Measurements from ENCODE around the gene CTPS1.
A peak's percentile ranks its signal among the peaks of the same experiment; 100 is the strongest.

The CTPS1 gene

GRCh38 chr1:40979241-40980067, at the start of gene CTPS1:
CTPS1 (plus strand) TSS chr1:40979696; CDS start chr1:40983291, 3,595 bp downstream.
- peak; percentile 95 for DNase-seq (ENCODE audit: extremely low read depth, insufficient read length)
- TF ChIP-seq CTCF (IDR thresholded peaks at IDR 0.05; ENCODE audit: insufficient read depth, low read length, poor library complexity, severe bottlenecking) = peak; percentile 37
- no peaks in the 10 kb centered on the region; the same call in 1 of the 2 replicates for H3K36me3 ChIP-seq (ENCODE audit: control insufficient read depth, insufficient read depth, low read length)
- H3K27me3 ChIP-seq (replicated peaks; ENCODE audit: control insufficient read depth, insufficient read depth, low read length) = no peaks in the 10 kb centered on the region
- H3K4me3 ChIP-seq (replicated peaks; ENCODE audit: low read depth, low read length) = peak within 1 kb of the TSS; percentile 65

GRCh38 chr1:40930174-40930964, 49.1 kb upstream of the CTPS1 start:
- no peak for DNase-seq (ENCODE audit: extremely low read depth, insufficient read length)
- Histone ChIP-seq H3K27me3 (replicated peaks; ENCODE audit: control insufficient read depth, insufficient read depth, low read length) (no peaks in the 10 kb centered on the region; the same call in none of the 2 replicates), H3K36me3 (ENCODE audit: control insufficient read depth, insufficient read depth, low read length) (no peaks in the 10 kb centered on the region), H3K4me3 (replicated peaks; ENCODE audit: low read depth, low read length) (no peak overlapping the region)
- TF ChIP-seq CTCF (IDR thresholded peaks at IDR 0.05; ENCODE audit: insufficient read depth, low read length, poor library complexity, severe bottlenecking) = no peak

GRCh38 chr1:40931601-40932000, 47.9 kb upstream of the CTPS1 start:
- Histone ChIP-seq H3K36me3 (ENCODE audit: control insufficient read depth, insufficient read depth, low read length) (no peaks in the 10 kb centered on the region), H3K27me3 (replicated peaks; ENCODE audit: control insufficient read depth, insufficient read depth, low read length) (no peaks in the 10 kb centered on the region; the same call in none of the 2 replicates), H3K4me3 (replicated peaks; ENCODE audit: low read depth, low read length) (no peak overlapping the region)
- DNase-seq (ENCODE audit: extremely low read depth, insufficient read length) = no peak
- TF ChIP-seq CTCF (IDR thresholded peaks at IDR 0.05; ENCODE audit: insufficient read depth, low read length, poor library complexity, severe bottlenecking) = no peak

- no peak for DNase-seq (ENCODE audit: extremely low read depth, insufficient read length)
- Histone ChIP-seq H3K36me3 (ENCODE audit: control insufficient read depth, insufficient read depth, low read length) (no peaks in the 10 kb centered on the region), H3K4me3 (replicated peaks; ENCODE audit: low read depth, low read length) (no peak overlapping the region), H3K27me3 (replicated peaks; ENCODE audit: control insufficient read depth, insufficient read depth, low read length) (no peaks in the 10 kb centered on the region; the same call in none of the 2 replicates)
- no peak for TF ChIP-seq CTCF (IDR thresholded peaks at IDR 0.05; ENCODE audit: insufficient read depth, low read length, poor library complexity, severe bottlenecking)
Observed at GRCh38 chr1:40932006-40932405, 47.5 kb upstream of the CTPS1 start.

- no peaks in the 10 kb centered on the region; the same call in none of the 2 replicates for H3K27me3 ChIP-seq (replicated peaks; ENCODE audit: control insufficient read depth, insufficient read depth, low read length)
- no peak for DNase-seq (ENCODE audit: extremely low read depth, insufficient read length)
- H3K4me3 ChIP-seq (replicated peaks; ENCODE audit: low read depth, low read length) = no peak overlapping the region
- no peaks in the 10 kb centered on the region for H3K36me3 ChIP-seq (ENCODE audit: control insufficient read depth, insufficient read depth, low read length)
- no peak for TF ChIP-seq CTCF (IDR thresholded peaks at IDR 0.05; ENCODE audit: insufficient read depth, low read length, poor library complexity, severe bottlenecking)
Observed at GRCh38 chr1:40936931-40937339, 42.6 kb upstream of the CTPS1 start.
